Measurements from ENCODE around the gene REPIN1. TPM values are rescaled to one million over a fixed set of nuclear protein-coding genes. Genes with fewer than 3 reads are reported as not detected.
A peak's percentile ranks its signal among the peaks of the same experiment; 100 is the strongest.

The REPIN1 gene
- polyA plus RNA-seq, 1 of the 3 experiments (the other 2 are of a cell fraction), result 91.6 TPM

DNA sequence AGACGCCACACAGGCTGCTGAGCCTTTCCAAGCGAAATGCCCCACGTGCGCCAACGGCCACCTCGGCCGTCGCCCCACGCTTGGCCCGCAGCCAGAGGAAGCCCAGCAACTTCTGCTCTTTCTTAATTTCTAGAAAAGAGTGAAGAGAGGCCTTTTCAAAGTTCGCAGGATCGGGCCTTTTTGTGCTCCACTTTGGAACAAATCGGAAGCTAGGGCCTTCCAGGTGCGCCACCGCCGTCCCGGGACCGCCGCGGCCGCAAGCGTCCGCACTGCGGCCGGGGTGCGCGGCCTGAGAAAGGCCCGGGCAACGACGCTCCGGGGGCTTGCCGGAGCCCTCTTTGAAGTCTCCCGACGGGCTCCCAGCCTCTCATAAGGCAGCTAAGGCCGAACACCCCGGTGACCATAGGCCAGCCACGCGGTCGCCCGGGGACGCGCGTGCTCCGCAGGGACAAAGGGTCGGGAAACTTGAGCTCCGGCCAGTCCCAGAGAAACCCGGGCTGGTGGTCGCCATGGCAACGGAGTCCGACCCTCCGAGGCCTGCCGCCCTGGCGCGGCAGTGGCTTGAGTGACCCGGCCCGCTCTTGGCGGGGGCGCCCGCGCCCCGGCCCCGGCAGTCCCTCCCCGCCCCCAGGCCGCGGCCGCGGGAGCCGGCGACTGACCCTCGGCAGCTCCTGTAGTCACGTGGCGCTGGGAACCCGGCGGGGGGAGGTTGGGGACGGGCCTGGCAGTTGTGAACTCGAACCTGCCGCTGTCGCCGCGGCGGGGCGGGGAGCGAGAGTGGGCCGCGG lies at the start of gene REPIN1 (continued):
- TF ChIP-seq CHD2 (IDR thresholded peaks at IDR 0.05; ENCODE audit: low read length, partially characterized antibody) (peak; percentile 92), RXRA (IDR thresholded peaks at IDR 0.05; ENCODE audit: borderline replicate concordance, low read depth) (0 out of 2 replicates have a peak, but pooled peaks have one; percentile 24), NFIC (IDR thresholded peaks at IDR 0.05; ENCODE audit: borderline replicate concordance) (peak; percentile 60), TCF12 (IDR thresholded peaks at IDR 0.05) (0 out of 2 replicates have a peak, but pooled peaks have one; percentile 1), EZH2phosphoT487 (IDR thresholded peaks at IDR 0.05; ENCODE audit: borderline replicate concordance, low read depth) (no peak), MAX (IDR thresholded peaks at IDR 0.05; ENCODE audit: low read depth) (peak; percentile 96), RFX5 (IDR thresholded peaks at IDR 0.05; ENCODE audit: low read length) (no peak), RAD21 (IDR thresholded peaks at IDR 0.05; ENCODE audit: low read length) (peak; percentile 4; the same call in 1 of the 2 replicates), SMC3 (IDR thresholded peaks at IDR 0.05; ENCODE audit: low read depth, low read length) (no peak; the same call in 1 of the 2 replicates)
- TF ChIP-seq, protein P1, sequence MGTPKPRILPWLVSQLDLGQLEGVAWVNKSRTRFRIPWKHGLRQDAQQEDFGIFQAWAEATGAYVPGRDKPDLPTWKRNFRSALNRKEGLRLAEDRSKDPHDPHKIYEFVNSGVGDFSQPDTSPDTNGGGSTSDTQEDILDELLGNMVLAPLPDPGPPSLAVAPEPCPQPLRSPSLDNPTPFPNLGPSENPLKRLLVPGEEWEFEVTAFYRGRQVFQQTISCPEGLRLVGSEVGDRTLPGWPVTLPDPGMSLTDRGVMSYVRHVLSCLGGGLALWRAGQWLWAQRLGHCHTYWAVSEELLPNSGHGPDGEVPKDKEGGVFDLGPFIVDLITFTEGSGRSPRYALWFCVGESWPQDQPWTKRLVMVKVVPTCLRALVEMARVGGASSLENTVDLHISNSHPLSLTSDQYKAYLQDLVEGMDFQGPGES (IDR thresholded peaks at IDR 0.05; ENCODE audit: low read depth, low read length), result no peak
- TF ChIP-seq, protein P2, sequence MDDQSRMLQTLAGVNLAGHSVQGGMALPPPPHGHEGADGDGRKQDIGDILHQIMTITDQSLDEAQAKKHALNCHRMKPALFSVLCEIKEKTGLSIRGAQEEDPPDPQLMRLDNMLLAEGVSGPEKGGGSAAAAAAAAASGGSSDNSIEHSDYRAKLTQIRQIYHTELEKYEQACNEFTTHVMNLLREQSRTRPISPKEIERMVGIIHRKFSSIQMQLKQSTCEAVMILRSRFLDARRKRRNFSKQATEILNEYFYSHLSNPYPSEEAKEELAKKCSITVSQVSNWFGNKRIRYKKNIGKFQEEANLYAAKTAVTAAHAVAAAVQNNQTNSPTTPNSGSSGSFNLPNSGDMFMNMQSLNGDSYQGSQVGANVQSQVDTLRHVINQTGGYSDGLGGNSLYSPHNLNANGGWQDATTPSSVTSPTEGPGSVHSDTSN (IDR thresholded peaks at IDR 0.05), result no peak

GRCh38 chr7:150321788-150322113 lies 46.9 kb upstream of the REPIN1 start:
- CTCF ChIA-PET, result interaction anchor here (1.1 to 1.3 kb wide), 2 partner anchors 13 to 36 kb away, joined by 3 read pairs; no protein-coding TSS in a partner anchor
- peaks cover 0 to 7% of the 10 kb centered on the region in 2 experiments; a peak in 1 of 4 replicates for H3K4me1 ChIP-seq (ENCODE audit: control insufficient read depth in 1 of 2, insufficient read depth in 2 of 2, low read depth in 1 of 2, low read length in 1 of 2)
- H3F3A ChIP-seq (replicated peaks; ENCODE audit: insufficient read depth), result no peaks in the 10 kb centered on the region
- H3K9ac ChIP-seq, result no peak overlapping the region
- H3K9me2 ChIP-seq, result no peaks in the 10 kb centered on the region
- H3K4me3 ChIP-seq (ENCODE audit: low read depth in 2 of 2, low read length in 1 of 2), result no peak overlapping the region
- no peaks in the 10 kb centered on the region for H4K20me1 ChIP-seq (ENCODE audit: insufficient read depth)
- no peaks in the 10 kb centered on the region for H3K79me2 ChIP-seq (ENCODE audit: insufficient read depth)
- TF ChIP-seq CHD2 (IDR thresholded peaks at IDR 0.05; ENCODE audit: low read length, partially characterized antibody) (no peak), ELF1 (IDR thresholded peaks at IDR 0.05) (no peak), EP300 (IDR thresholded peaks at IDR 0.05; ENCODE audit: borderline replicate concordance in 1 of 2, low read depth in 1 of 2, low read length in 1 of 2) (no peak), REST (IDR thresholded peaks at IDR 0.05; ENCODE audit: low read depth, low read length) (no peak), MEF2A (IDR thresholded peaks at IDR 0.05; ENCODE audit: borderline replicate concordance, low read depth) (no peak), FOXM1 (IDR thresholded peaks at IDR 0.05; ENCODE audit: low read depth) (no peak), GABPA (IDR thresholded peaks at IDR 0.05; ENCODE audit: low read depth) (no peak), USF1 (IDR thresholded peaks at IDR 0.05; ENCODE audit: borderline replicate concordance, low read depth) (no peak), JUND (IDR thresholded peaks at IDR 0.05) (no peak), TEAD4 (IDR thresholded peaks at IDR 0.05; ENCODE audit: borderline replicate concordance, insufficient read depth) (no peak), RAD21 (IDR thresholded peaks at IDR 0.05; ENCODE audit: low read length) (no peak), SMC3 (IDR thresholded peaks at IDR 0.05; ENCODE audit: low read depth, low read length) (no peak), EZH2phosphoT487 (IDR thresholded peaks at IDR 0.05; ENCODE audit: borderline replicate concordance, low read depth) (no peak), POLR2AphosphoS5 (IDR thresholded peaks at IDR 0.05; ENCODE audit: low read depth, low read length) (no peak), RXRA (IDR thresholded peaks at IDR 0.05; ENCODE audit: borderline replicate concordance, low read depth) (no peak), GATA2 (CRISPR knock-in tag; IDR thresholded peaks at IDR 0.05) (no peak)
- TF ChIP-seq, protein P3, sequence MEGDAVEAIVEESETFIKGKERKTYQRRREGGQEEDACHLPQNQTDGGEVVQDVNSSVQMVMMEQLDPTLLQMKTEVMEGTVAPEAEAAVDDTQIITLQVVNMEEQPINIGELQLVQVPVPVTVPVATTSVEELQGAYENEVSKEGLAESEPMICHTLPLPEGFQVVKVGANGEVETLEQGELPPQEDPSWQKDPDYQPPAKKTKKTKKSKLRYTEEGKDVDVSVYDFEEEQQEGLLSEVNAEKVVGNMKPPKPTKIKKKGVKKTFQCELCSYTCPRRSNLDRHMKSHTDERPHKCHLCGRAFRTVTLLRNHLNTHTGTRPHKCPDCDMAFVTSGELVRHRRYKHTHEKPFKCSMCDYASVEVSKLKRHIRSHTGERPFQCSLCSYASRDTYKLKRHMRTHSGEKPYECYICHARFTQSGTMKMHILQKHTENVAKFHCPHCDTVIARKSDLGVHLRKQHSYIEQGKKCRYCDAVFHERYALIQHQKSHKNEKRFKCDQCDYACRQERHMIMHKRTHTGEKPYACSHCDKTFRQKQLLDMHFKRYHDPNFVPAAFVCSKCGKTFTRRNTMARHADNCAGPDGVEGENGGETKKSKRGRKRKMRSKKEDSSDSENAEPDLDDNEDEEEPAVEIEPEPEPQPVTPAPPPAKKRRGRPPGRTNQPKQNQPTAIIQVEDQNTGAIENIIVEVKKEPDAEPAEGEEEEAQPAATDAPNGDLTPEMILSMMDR (IDR thresholded peaks at IDR 0.05), result no peak
- WGBS (ENCODE audit: low lambda C conversion rate), result 84% methylated on average over 3 of the region's 3 CpGs
- DNase-seq, result no peak
- H3K9me3 ChIP-seq, result no peaks in the 10 kb centered on the region
- H3K4me2 ChIP-seq, result no peak overlapping the region
- no peak overlapping the region for H2AFZ ChIP-seq (ENCODE audit: low read depth)
- H3K36me3 ChIP-seq (replicated peaks in 1 of 2; ENCODE audit: control insufficient read depth in 1 of 2, insufficient read depth in 2 of 2, low read length in 1 of 2), result no peaks in the 10 kb centered on the region
- POLR2A ChIA-PET, result no interaction called here
- no peak overlapping the region for H3K27ac ChIP-seq (ENCODE audit: low read depth in 2 of 2, low read length in 1 of 2)
- peaks cover 5% of the 10 kb centered on the region; the same call in 1 of the 2 replicates for H3K27me3 ChIP-seq (ENCODE audit: insufficient read depth)
